OCI-LY1 (cell line): ENCODE results near the gene LRRC72.

Experiments used
- CTCF ChIP-seq: fragments of 200-600 bp; sonication (generic), shearing (Covaris generic); IDR thresholded peaks from 2 replicates; pipeline ENCODE4 v1.5.1; 2017; ENCODE audit warnings: mild to moderate bottlenecking, antibody characterized with exemption, low read length, moderate library complexity, mixed read lengths
- EZH2 ChIP-seq: fragments of 200-600 bp; sonication (generic), shearing (Covaris generic); IDR thresholded peaks from 2 replicates; pipeline ENCODE4 v1.8.0; 2017; ENCODE audit warnings: borderline replicate concordance, mixed run types, mild to moderate bottlenecking, antibody characterized with exemption, low read length, moderate library complexity, mixed read lengths

GRCh38 chr7:16528520-16528919 lies 1.9 kb downstream of the LRRC72 start:
- TF ChIP-seq CTCF = no peak
- no peak for TF ChIP-seq EZH2
